Caki2 (cell line): ENCODE data around the gene OS9. TPM values are rescaled to one million over a fixed set of nuclear protein-coding genes. Genes with fewer than 3 reads are reported as not detected.
A peak's percentile ranks its signal among the peaks of the same experiment; 100 is the strongest.

Experiments
- DNase-seq: peaks from one replicate; pipeline ENCODE4 v3.0.0-alpha.2; 2015; ENCODE audit warnings: low read depth
- in situ Hi-C: cut with HindIII; loops from 2 replicates; pipeline ENCODE4 v1.10.0; 2016; ENCODE audit warnings: low sequenced_read_pairs, low pct_unique_long_range_greater_than_20kb, mixed read lengths
- total RNA-seq: library from RNA; depleted of rRNA; stranded (reverse); fragments of >200 nt; shearing (Covaris generic); gene quantifications from 2 replicates; pipeline ENCODE4 v1.2.3, GENCODE V29; 2014; ENCODE audit warnings: low replicate concordance

OS9 gene
- total RNA-seq, 1 experiment from 2014 or later, result 187 TPM

DNA sequence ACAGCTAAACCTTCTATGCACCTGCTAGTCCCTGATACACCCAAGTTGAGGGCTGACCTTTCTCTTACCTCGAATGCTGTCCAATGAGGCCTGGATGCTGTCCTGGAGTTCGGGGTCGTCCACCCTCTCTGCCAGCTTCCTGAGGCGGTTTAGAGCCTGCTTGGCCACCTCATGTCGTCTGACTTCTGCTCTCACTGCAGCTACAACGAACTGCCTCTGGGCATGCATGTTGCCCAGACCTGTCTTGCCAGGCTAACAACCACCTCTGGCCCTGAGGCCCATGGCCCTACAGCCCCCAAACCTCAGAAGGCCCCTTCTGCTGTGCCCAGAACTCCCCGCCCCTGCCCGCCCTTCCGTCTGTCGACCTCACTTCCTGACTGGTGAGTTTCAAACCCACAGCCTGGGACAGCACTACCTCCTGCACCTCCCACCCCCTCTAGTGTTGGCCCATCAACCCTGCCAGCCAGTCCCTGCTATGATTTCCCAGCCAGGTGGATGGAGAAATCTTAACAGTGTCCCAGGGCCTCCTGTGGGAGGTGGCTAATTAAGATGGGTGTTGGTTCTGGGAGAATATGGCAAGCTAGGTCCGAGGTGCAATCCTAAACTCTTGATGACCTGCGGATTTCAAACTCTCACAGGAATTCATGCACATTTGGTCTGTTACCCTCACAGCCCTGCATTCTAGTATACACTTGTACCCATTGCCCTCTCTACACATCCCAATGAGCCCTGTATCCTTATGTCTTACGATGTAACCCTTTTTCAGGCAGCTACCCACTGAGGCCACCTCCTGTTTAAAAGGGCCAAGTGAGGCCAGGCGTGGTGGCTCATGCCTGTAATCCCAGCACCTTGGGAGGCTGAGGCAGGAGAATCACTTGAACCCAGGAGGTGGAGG is 48.2 kb downstream of the OS9 start:
- in situ Hi-C loops, result no loop called here
- DNase-seq, result no peak

DNA sequence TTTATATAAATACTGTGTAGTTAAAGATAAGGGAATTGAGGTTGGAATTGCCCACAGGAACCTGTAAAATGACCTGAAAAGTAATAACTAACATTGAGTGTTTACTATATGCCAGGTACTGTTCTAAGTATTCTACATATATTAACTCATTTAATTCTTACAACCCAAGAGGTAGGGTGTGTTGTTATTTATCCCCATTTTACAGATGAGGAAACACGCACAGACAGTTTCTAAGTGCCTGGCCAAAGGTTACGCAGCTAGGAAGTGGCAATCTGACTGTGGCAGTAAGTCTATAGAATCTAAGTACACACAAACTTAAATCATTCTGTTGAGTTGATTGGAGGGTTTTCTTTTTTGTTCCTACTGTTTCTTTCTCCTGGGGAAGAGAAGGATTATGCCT is 49.8 kb downstream of the OS9 start:
- in situ Hi-C loops, result no loop called here
- no peak for DNase-seq

DNA sequence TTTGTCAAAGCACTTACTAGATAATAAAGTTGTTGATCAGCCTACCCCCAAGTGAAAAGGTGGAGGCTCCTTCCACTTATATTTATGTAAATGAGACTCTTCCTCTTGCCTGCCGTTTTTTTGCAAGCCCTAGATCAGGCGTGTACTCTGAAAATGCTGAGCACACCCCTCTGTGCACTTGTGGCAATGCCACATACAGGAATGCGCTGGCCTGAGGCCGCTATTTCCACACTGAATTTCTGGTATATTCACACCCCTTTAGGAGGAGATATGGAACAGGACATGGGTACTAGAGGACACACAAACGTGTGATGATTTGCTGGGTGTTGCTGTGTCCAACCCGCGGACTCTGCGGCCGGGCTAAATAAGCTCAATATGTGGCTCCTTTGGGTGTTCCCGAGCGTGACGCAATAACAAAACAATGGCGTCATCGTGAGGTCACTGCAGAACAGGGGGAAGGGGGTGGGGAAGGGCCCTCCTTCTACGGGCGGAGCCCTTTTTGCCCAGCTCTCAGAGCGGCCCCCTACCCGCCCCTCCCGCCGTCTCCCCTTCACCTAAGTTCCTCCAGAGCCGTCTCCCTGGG is 50.4 kb downstream of the OS9 start:
- no peak for DNase-seq
- in situ Hi-C loops, result no loop called here

DNA sequence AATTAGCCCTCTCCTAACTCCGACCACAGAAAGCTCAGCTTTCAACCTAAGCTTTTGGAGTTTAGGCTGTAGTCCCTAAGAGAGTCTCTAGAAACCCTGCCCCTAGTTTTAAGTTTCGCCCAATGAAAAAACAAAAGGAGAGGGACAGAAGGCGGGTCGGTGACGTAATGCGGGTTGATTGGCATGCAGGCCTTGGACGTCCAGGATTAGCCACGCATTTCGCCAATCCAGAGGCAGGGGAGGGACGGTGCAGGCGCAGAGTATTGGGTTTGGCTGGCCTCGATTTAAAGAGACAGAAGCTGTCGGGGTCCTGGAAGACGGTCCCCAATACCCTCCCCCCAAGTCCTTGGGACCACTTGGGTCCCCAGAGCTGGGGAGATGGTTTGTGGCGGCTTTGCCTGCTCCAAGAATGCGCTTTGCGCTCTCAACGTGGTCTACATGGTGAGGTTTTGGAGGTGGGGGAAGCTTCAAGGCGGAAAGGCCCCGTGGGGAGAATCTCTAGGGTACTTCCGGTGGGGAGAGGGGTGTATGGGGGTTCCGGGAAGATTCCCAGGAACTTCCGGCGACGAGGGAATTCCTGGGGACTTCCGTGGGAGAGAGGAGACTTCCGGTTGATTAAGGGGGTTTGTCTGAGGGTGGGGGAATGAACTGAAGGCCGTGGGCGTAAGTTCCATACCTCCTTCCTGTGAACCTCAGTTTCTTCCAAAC is 51.0 kb downstream of the OS9 start, which contains the start of gene TSPAN31:
TSS of gene TSPAN31 (plus strand) at position 263 of the 708 bp plus-strand sequence. CDS start at position 379, 116 bp downstream.
- DNase-seq, result peak; percentile 99
- in situ Hi-C loops, result no loop called here

DNA sequence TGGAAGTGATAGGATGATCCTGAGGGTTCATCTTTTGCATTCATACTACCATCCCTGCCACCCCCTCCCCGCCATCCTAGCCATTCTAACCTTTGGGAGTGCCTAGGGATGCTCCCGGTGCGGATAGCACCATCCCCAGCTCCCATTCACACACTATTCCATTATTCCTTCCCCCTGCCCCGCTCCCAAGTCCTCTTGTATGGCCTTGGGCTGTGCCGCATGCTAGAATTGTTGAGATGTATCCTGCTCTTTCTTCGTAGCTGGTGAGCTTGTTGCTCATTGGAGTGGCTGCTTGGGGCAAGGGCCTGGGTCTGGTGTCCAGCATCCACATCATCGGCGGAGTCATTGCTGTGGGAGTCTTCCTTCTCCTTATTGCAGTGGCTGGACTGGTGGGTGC is 51.6 kb downstream of the OS9 start:
- DNase-seq, result no peak
- in situ Hi-C loops, result no loop called here

DNA sequence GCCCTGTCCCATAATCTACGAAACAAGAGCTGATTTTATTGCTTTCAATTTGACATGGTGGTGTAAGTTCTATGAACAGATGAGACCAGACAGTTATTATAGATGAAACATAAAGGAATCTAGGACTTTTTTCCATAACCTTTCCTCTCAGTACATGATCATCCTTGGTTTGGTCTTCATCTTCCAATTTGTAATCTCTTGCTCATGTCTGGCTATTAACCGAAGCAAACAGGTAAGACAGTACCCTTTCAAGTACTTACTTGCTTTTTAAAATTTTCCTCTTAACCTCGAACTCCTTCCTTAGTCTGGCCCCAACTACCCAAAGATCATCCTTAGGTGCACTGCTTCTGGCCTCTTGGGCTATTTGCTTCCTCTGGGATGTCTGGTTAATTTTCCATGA is 52.1 kb downstream of the OS9 start:
- in situ Hi-C loops, result no loop called here
- DNase-seq, result no peak

DNA sequence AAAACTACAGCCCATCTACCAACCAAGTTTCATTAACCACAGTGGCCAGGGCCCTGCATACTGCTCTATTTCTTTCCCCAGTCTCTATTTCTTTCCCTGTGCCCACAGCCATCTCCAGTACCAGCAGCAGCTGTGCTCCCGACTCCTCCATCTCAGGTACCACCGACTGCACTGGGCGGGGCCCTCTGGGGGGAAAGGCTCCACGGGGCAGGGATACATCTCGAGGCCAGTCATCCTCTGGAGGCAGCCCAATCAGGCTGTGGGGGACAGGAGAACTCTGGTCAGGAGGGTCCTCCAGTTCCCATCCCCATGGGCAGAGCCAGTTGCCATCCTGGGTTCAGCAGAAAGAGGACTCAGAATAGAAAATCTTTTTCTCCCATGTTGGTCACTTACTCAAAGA is 55.1 kb downstream of the OS9 start:
- in situ Hi-C loops, result no loop called here

DNA sequence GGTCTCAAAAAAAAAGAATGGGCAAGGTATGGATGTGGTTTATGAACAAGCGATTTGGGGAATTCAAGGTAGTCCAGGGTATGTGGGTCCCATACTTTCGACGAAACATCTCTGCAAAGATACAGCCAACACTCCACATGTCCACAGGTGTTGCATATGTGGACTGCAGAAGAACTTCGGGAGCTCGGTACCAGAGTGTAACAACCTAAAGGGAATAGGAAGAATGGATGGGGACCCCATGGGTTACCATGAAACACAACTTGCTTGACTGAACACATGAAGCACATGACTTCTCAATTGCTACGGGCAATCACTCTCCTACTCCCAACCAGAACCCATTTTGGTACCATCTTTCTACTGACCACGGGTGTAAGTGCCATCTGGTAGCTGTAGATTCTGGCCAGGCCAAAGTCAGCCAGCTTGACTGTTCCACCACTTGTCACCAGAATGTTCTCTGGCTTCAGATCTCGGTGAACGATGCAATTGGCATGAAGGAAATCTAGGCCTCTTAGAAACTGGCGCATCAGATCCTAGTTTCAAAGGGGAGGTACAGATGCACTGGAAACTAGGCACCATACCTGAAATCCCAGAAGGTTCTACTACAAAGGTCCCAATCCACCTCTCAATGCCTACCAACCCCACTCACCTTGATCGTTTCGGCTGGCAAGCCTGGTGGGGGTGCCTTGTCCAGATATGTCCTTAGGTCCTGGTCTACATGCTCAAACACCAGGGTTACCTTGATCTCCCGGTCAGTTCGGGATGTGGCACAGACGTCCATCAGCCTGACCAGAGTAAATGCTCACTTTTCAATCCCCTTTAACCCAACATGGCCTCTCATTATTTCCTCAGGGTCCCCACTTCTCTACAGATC is 56.9 kb downstream of the OS9 start:
- in situ Hi-C loops, result no loop called here

More for the DNA sequence above, 55.1 kb downstream of the OS9 start:
- no peak for DNase-seq

DNA sequence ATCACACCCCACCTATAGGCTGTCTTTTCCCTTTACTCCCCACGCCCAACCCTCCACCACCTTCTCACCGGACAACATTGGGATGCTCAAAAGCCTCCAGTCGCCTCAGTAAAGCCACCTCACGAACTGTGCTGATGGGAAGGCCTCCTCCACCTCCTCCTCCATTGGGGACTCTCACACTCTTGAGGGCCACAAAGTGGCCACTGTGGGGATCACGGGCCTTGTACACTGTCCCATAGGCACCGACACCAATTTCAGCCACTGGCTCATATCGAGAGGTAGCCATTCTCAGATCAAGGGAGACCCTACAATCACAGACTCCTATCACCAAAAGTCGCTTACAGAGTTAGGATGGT is 57.5 kb downstream of the OS9 start:
- in situ Hi-C loops, result no loop called here
- DNase-seq, result no peak

More for the DNA sequence above, 56.9 kb downstream of the OS9 start:
- no peak for DNase-seq

DNA sequence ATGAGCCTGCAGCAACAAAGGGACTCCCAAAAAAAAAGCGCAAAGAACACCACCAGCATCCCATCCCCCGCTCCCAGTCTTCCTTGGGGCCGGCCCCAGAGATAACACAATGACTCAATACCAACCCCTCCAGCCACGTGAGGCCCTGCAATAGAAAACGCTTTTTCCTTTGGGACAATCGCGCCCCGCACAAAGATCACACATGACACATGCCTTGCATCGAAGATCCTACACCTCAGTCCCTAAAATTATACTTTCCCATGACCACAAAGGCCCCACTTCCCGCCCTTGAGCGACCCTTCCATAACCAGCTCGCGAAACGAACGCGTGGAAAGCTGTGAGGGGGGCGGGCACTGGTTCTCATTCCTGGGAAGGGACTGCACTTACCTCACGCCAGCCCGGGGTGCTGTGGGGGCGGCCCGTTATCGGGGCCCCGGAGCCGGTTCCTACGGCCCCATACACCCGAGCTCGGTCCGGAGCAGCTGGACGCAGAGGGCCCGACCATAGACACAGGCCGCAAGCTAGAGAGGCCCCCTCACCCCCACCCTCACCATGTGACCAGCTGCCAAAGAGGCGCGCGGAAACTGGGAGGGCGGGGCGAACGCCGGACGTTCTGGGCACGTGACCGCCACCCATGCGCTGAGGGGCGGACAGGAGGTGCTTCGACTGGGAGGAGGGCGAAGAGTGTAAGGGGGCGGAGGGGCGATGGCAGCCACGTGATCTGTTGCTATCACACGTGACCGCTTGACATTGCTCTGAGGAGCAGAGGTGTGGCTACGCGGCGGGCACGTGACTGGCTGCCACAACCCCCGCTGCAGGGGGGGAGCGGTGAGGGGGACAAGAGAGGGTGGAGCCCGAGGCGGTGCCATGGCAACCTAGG is 58.1 kb downstream of the OS9 start, which contains the start of gene CDK4:
TSS of gene CDK4 (minus strand) at position 523 of the 880 bp plus-strand sequence. CDS start 593 bp downstream, outside the sequence.
- peak; percentile 100 for DNase-seq
- in situ Hi-C loops, result no loop called here

DNA sequence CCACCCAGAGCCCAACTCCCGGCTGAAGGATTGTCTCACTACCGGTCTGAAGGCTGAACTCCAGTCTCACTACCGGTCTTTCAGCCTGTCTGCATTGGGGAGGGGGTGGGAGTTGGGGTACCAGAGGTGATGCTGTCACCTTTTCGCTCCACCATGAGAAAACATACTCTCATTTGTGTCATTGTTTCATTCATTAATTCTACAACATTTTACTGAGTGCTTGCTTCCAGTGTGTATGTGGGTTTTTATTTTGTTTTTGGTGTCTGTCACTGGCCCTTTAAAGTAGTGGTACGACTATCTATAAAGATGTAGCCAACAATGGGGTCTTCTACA is 58.7 kb downstream of the OS9 start:
- in situ Hi-C loops, result no loop called here
- DNase-seq, result no peak

DNA sequence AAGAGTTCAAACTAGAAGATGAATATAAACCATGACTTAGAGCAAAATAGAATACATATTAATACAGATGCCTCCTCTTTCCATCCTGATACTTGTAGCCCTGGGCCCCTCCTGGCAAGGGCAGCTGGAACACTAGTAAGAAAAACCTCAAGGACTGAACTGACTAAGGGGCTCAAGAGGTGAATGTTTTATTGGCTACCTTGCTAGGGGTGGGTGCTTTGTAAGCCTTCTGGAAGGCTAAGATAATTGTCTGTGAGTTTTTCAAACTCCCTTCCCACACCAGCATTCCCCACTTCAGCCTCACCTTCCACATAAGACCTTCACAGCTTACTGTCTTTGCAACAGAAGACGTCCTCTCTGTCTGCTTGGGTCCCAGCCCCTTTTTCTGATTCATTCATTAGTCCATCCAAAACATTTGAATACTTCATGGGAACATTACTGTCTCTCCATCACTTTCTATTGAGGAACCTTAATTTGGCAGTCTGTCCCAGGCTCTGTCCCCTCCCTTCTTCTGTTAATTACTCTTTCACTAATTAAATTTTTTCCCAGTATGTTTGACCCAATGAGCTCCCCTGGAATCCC is 59.9 kb downstream of the OS9 start:
- in situ Hi-C loops, result no loop called here
- no peak for DNase-seq

DNA sequence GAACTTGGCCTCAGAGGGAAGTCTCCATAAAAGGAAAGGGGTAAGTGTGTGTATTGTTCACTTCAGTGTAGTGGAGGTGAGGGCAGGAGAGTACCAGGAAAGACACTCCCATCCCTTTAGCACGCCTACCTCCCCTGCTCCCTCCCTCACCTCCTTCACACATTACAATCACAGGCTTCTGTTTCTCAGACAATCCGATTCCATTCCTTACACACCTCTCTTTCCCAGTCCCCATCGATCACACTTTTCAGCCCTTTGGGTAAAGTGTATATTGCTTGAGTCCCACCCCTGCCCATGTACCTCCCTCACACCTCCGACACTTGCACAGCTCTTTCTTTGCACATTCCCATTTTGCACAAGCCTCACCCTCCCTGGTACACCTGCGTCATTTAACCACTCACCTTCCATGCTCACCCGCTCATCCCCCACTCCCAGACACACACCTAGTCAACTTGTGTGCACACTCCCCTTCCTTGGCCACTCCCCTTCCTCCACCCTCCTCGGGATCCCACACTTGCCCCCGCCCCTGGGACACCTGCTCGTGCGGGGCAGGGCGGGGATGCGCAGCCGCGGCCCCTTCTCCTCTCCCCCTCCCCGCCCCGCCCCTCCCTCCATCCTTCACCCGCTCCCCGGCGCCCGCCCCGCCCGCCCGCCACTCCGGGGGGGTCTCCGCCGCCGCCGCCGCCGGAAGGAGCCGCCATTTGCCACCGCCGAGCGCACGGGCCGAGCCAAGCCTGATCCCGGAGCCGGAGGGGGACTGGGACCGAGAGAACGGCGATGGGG is 60.7 kb downstream of the OS9 start, which contains the start of gene MARCHF9:
TSS of gene MARCHF9 (plus strand) at position 693 of the 783 bp plus-strand sequence. CDS start 426 bp downstream, outside the sequence.
- in situ Hi-C loops, result no loop called here
- peak; percentile 70 for DNase-seq

DNA sequence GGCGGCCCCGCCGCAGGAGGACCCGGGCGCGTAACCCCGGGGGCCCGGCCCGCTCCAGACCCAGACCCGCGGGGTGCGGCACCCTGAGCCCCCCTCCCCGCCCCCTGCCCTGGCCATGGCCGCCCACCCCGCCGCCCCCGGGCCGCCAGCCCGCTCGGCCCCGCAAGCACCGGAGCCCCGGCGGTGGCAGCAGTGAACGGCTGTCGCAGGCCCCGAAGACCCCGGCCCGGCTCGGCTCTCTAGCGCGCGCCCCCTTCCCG is 61.2 kb downstream of the OS9 start:
- DNase-seq, result no peak
- in situ Hi-C loops, result no loop called here

DNA sequence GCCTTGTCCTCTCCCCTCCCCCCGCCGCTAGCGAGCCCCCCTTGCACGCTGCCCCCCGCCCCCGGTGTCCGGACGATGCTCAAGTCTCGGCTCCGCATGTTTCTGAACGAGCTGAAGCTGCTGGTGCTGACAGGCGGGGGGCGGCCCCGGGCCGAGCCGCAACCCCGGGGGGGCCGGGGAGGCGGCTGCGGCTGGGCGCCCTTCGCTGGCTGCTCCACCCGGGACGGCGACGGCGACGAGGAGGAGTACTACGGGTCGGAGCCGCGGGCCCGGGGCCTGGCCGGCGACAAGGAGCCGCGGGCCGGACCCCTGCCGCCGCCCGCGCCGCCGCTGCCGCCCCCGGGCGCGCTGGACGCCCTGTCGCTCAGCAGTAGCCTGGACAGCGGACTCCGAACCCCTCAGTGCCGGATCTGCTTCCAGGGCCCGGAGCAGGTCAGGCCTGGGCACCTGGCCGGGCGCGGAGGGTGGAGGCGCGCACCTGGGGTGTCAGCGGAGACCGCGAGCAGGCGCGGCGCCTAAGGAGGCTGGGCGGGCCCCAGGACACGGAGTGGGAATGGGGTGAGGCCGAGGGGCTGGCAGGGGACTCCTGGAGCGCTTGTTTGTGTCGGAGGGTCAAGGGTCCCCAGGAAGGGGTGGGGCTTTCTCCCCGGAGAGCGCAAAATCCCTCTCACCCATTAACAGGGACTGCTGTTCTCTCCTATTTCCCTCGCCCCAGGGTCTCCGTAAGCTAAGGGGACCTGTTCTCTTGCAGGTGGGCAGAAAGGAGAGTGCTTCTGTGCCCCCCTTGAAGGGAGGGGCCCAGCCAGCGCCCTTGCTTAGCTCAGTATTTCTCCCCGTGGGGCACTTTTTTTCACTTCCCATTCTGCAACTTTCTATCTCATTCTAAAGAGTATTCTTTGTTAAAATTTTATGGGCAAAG is 61.8 kb downstream of the OS9 start:
- in situ Hi-C loops, result no loop called here
- no peak for DNase-seq
